Nephron progenitor cell (in vitro differentiated cells): ENCODE data around the gene MC4R.
"Not testable (repeated sequence)": the region's sequence is repeated elsewhere in the genome, so short reads cannot be mapped to it uniquely, and the experiment has no call there.

Experiments
- DNase-seq: peaks from one replicate; pipeline ENCODE4 v3.0.0; 2021
- H3K27ac Mint-ChIP-seq: 2 replicates; pipeline ENCODE4 v1.8.0; 2021; ENCODE audit warnings: mild to moderate bottlenecking, moderate library complexity, mixed read lengths
- H3K27me3 Mint-ChIP-seq: 2 replicates; pipeline ENCODE4 v1.8.0; 2021; ENCODE audit warnings: mild to moderate bottlenecking, low read depth, mixed read lengths; ENCODE audit not compliant: poor library complexity
- H3K36me3 Mint-ChIP-seq: 2 replicates; pipeline ENCODE4 v1.8.0; 2021; ENCODE audit warnings: low read depth, mixed read lengths
- H3K4me1 Mint-ChIP-seq: 2 replicates; pipeline ENCODE4 v1.8.0; 2021; ENCODE audit warnings: mixed read lengths
- H3K4me3 Mint-ChIP-seq: 2 replicates; pipeline ENCODE4 v1.8.0; 2021; ENCODE audit warnings: mild to moderate bottlenecking, moderate library complexity, mixed read lengths
- H3K9me3 Mint-ChIP-seq: 2 replicates; pipeline ENCODE4 v1.8.0; 2021; ENCODE audit warnings: mild to moderate bottlenecking, moderate library complexity, mixed read lengths
- CTCF ChIP-seq: fragments of 200-600 bp; sonication (generic); IDR thresholded peaks from 2 replicates; pipeline ENCODE4 v1.5.0; 2021; ENCODE audit warnings: antibody characterized with exemption

The MC4R gene

GRCh38 chr18:60372596-60372995 lies at the start of gene MC4R:
TSS of gene MC4R (minus strand) at chr18:60372775. CDS start at chr18:60372349, 426 bp downstream.
- Mint-ChIP-seq H3K4me3 (peak within 1 kb of the TSS; percentile 80), H3K27ac (peak within 1 kb of the TSS; percentile 93), H3K36me3 (no peaks in the 10 kb centered on the region), H3K27me3 (no peaks in the 10 kb centered on the region), H3K9me3 (peaks cover 11% of the 10 kb centered on the region), H3K4me1 (peaks cover 37% of the 10 kb centered on the region)
- peak; percentile 54 for DNase-seq
- no peak for TF ChIP-seq CTCF

- not testable (repeated sequence) for DNase-seq, H3K27ac Mint-ChIP-seq, H3K4me3 Mint-ChIP-seq, H3K4me1 Mint-ChIP-seq, H3K9me3 Mint-ChIP-seq, H3K27me3 Mint-ChIP-seq, H3K36me3 Mint-ChIP-seq
Observed at GRCh38 chr18:60422306-60422705, 49.7 kb upstream of the MC4R start.

- peaks cover 6% of the 10 kb centered on the region for H3K27me3 Mint-ChIP-seq
- no peaks in the 10 kb centered on the region for H3K4me1 Mint-ChIP-seq
- DNase-seq, result no peak
- H3K9me3 Mint-ChIP-seq, result peaks cover 5% of the 10 kb centered on the region
- H3K4me3 Mint-ChIP-seq, result no peak overlapping the region
- no peak for TF ChIP-seq CTCF
- H3K36me3 Mint-ChIP-seq, result no peaks in the 10 kb centered on the region
- no peak overlapping the region for H3K27ac Mint-ChIP-seq
Observed at GRCh38 chr18:60421356-60422118, 49.0 kb upstream of the MC4R start.

- H3K27ac Mint-ChIP-seq, result no peak overlapping the region
- no peak for TF ChIP-seq CTCF
- peaks cover 4% of the 10 kb centered on the region for H3K27me3 Mint-ChIP-seq
- peaks cover 4% of the 10 kb centered on the region for H3K9me3 Mint-ChIP-seq
- no peaks in the 10 kb centered on the region for H3K36me3 Mint-ChIP-seq
- no peak for DNase-seq
- H3K4me3 Mint-ChIP-seq, result no peak overlapping the region
- H3K4me1 Mint-ChIP-seq, result no peaks in the 10 kb centered on the region
Observed at GRCh38 chr18:60417946-60418345, 45.4 kb upstream of the MC4R start.

GRCh38 chr18:60413944-60414547 lies 41.5 kb upstream of the MC4R start:
- H3K27ac Mint-ChIP-seq, result no peak overlapping the region
- no peaks in the 10 kb centered on the region for H3K4me1 Mint-ChIP-seq
- H3K27me3 Mint-ChIP-seq, result peaks cover 4% of the 10 kb centered on the region
- no peaks in the 10 kb centered on the region for H3K9me3 Mint-ChIP-seq
- H3K36me3 Mint-ChIP-seq, result no peaks in the 10 kb centered on the region
- TF ChIP-seq CTCF, result peak; percentile 26
- no peak overlapping the region for H3K4me3 Mint-ChIP-seq
- DNase-seq, result peak; percentile 5

GRCh38 chr18:60411715-60412114 lies 39.1 kb upstream of the MC4R start:
- Mint-ChIP-seq H3K4me3 (no peak overlapping the region), H3K9me3 (no peaks in the 10 kb centered on the region), H3K36me3 (no peaks in the 10 kb centered on the region), H3K27me3 (no peaks in the 10 kb centered on the region), H3K27ac (no peak overlapping the region), H3K4me1 (no peaks in the 10 kb centered on the region)
- no peak for DNase-seq
- TF ChIP-seq CTCF, result peak; percentile 18
